ENCODE measurements around the gene PROK1.

DNA sequence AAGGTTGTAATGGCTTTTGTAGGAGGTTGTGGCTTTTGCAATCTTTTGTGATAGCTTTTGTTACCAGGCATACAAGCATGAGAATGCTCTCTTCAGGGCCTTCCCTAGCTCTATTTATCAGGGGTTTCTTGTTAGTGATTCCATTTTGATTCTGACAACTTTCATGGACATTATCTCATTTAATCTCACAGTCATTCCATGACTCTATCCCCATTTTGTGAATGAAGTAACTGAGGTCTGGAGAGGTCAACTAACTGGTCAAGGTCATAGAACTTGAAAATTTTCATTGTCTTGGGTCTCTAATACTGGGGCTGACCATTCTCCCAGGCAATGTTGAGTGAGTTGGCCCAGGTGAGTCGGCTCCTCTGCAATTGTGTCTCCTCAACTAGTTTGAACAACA, 32.2 kb upstream of the PROK1 start:
- TF ChIP-seq, protein P1, sequence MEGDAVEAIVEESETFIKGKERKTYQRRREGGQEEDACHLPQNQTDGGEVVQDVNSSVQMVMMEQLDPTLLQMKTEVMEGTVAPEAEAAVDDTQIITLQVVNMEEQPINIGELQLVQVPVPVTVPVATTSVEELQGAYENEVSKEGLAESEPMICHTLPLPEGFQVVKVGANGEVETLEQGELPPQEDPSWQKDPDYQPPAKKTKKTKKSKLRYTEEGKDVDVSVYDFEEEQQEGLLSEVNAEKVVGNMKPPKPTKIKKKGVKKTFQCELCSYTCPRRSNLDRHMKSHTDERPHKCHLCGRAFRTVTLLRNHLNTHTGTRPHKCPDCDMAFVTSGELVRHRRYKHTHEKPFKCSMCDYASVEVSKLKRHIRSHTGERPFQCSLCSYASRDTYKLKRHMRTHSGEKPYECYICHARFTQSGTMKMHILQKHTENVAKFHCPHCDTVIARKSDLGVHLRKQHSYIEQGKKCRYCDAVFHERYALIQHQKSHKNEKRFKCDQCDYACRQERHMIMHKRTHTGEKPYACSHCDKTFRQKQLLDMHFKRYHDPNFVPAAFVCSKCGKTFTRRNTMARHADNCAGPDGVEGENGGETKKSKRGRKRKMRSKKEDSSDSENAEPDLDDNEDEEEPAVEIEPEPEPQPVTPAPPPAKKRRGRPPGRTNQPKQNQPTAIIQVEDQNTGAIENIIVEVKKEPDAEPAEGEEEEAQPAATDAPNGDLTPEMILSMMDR (IDR thresholded peaks at IDR 0.05), result no peak
- TF ChIP-seq POLR2A (IDR thresholded peaks at IDR 0.05), result no peak

All from heart left ventricle (tissue), 13 donors.